IMR-90 (cell line): ENCODE results near the gene TM2D3. TPM values are rescaled to one million over a fixed set of nuclear protein-coding genes. Genes with fewer than 3 reads are reported as not detected.

Source experiments
- ATAC-seq: fragments of 200-7000 bp; cut with Tn5 transposase; 2 replicates; pipeline ENCODE4 v1.9.1; 2020; ENCODE audit warnings: low read depth, mild to moderate bottlenecking, moderate library complexity
- BruUV-seq: library from RNA; stranded (reverse); fragments of 400-500 nt; replicated peaks from 2 replicates; lab custom pipeline; 2021; lab: Mats Ljungman, UMichigan
- CTCF ChIA-PET: fragments of 300-600 bp; formaldehyde crosslinking; extraction: SDS; loops from one replicate; lab custom pipeline; 2021; ENCODE audit warnings: antibody characterized with exemption; lab: Yijun Ruan, JAX
- POLR2A ChIA-PET: fragments of 300-600 bp; sonication (Branson Sonifier 250); formaldehyde crosslinking; loops from one replicate; lab custom pipeline; 2022; ENCODE audit warnings: antibody characterized with exemption; ENCODE audit not compliant: unreplicated experiment; lab: Charles Lee
- DNase-seq: peaks from one replicate; pipeline ENCODE4 v3.0.0; 2013
- H2AFZ ChIP-seq: replicated peaks from 2 replicates; pipeline ENCODE3; 2013; ENCODE audit warnings: low read length, mild to moderate bottlenecking; ENCODE audit not compliant: poor library complexity
- H2AK5ac ChIP-seq: 2 replicates; pipeline ENCODE4 v1.6.1; 2013; ENCODE audit warnings: low read depth, low read length, inconsistent platforms
- H2AK9ac ChIP-seq: replicated peaks from 2 replicates; pipeline ENCODE3; 2013; ENCODE audit warnings: mild to moderate bottlenecking, low read depth, low read length, moderate library complexity; ENCODE audit not compliant: poor library complexity
- H2BK120ac ChIP-seq: 2 replicates; pipeline ENCODE4 v1.6.1; 2013; ENCODE audit warnings: low read depth, low read length, inconsistent platforms
- H2BK15ac ChIP-seq: 3 replicates; pipeline ENCODE4 v1.6.1; 2013; ENCODE audit warnings: low read depth, low read length, inconsistent platforms
- H2BK20ac ChIP-seq: 2 replicates; pipeline ENCODE4 v1.6.1; 2013; ENCODE audit warnings: low read depth, mild to moderate bottlenecking, inconsistent platforms, low read length, moderate library complexity
- H2BK5ac ChIP-seq: 2 replicates; pipeline ENCODE4 v1.6.1; 2013; ENCODE audit warnings: mild to moderate bottlenecking, low read depth, low read length, inconsistent platforms; ENCODE audit not compliant: poor library complexity, severe bottlenecking
- H3K14ac ChIP-seq: replicated peaks from 2 replicates; pipeline ENCODE4 v1.6.1; 2013; ENCODE audit warnings: low read depth, low read length, inconsistent platforms
- H3K18ac ChIP-seq: 2 replicates; pipeline ENCODE4 v1.6.1; 2013; ENCODE audit warnings: low read depth, low read length, control low read depth
- H3K23ac ChIP-seq: 2 replicates; pipeline ENCODE4 v1.6.1; 2013; ENCODE audit warnings: low read depth, low read length, inconsistent platforms
- H3K27ac ChIP-seq: 2 replicates; pipeline ENCODE4 v1.5.1; 2013; ENCODE audit warnings: mild to moderate bottlenecking, control low read depth, low read length; ENCODE audit not compliant: insufficient read depth
- H3K27me3 ChIP-seq: 2 replicates; pipeline ENCODE4 v1.6.1; 2013; ENCODE audit warnings: low read length; ENCODE audit not compliant: control insufficient read depth, insufficient read depth
- H3K36me3 ChIP-seq: 2 replicates; pipeline ENCODE4 v1.6.1; 2013; ENCODE audit warnings: low read length, mixed read lengths; ENCODE audit not compliant: control insufficient read depth, insufficient read depth
- H3K4ac ChIP-seq: 2 replicates; pipeline ENCODE4 v1.6.1; 2013; ENCODE audit warnings: low read depth, low read length, inconsistent platforms
- H3K4me1 ChIP-seq: 2 replicates; pipeline ENCODE4 v1.6.1; 2013; ENCODE audit warnings: low read length, mixed read lengths; ENCODE audit not compliant: control insufficient read depth, insufficient read depth
- H3K4me2 ChIP-seq: 2 replicates; pipeline ENCODE4 v1.6.1; 2013; ENCODE audit warnings: low read depth, mild to moderate bottlenecking, control low read depth, low read length, moderate library complexity
- H3K4me3 ChIP-seq: 2 replicates; pipeline ENCODE4 v1.5.1; 2013; ENCODE audit warnings: low read depth, mild to moderate bottlenecking, control low read depth, low read length, moderate library complexity; ENCODE audit not compliant: insufficient read depth
- H3K56ac ChIP-seq: 2 replicates; pipeline ENCODE4 v1.6.1; 2013; ENCODE audit warnings: low read length, inconsistent platforms; ENCODE audit not compliant: insufficient read depth; ENCODE audit errors: extremely low read depth
- H3K79me1 ChIP-seq, 2 experiments: 2 replicates each; pipeline ENCODE4 v1.6.1; 2013; ENCODE audit warnings: low read length in 2 of 2, inconsistent platforms in 1 of 2, low read depth in 1 of 2
- H3K9ac ChIP-seq: 2 replicates; pipeline ENCODE4 v1.6.1; 2013; ENCODE audit warnings: low read depth, low read length, control low read depth
- H3K9me1 ChIP-seq: 2 replicates; pipeline ENCODE4 v1.6.1; 2013; ENCODE audit warnings: low read length, inconsistent platforms; ENCODE audit not compliant: insufficient read depth
- H3K9me3 ChIP-seq: 2 replicates; pipeline ENCODE4 v1.6.1; 2013; ENCODE audit warnings: low read length; ENCODE audit not compliant: control insufficient read depth, insufficient read depth
- H4K20me1 ChIP-seq: 2 replicates; pipeline ENCODE4 v1.6.1; 2013; ENCODE audit warnings: low read length, inconsistent platforms; ENCODE audit not compliant: insufficient read depth
- H4K5ac ChIP-seq: 2 replicates; pipeline ENCODE4 v1.6.1; 2013; ENCODE audit warnings: mild to moderate bottlenecking, low read depth, low read length, control low read depth
- H4K8ac ChIP-seq, 2 experiments: 2 replicates each; pipeline ENCODE4 v1.6.1; 2013; ENCODE audit warnings: low read depth in 2 of 2, low read length in 2 of 2, control low read depth in 1 of 2, inconsistent platforms in 1 of 2
- H4K91ac ChIP-seq: 2 replicates; pipeline ENCODE4 v1.6.1; 2013; ENCODE audit warnings: low read depth, low read length, inconsistent platforms; ENCODE audit not compliant: insufficient read depth
- MAZ ChIP-seq: IDR thresholded peaks from 2 replicates; pipeline ENCODE4 v1.6.1; 2012; ENCODE audit warnings: low read depth, mild to moderate bottlenecking, low read length, improper control_type of control experiment, moderate library complexity, borderline replicate concordance
- RFX5 ChIP-seq: IDR thresholded peaks from 2 replicates; pipeline ENCODE4 v1.8.0; 2012; ENCODE audit warnings: low read depth, mild to moderate bottlenecking, low read length, moderate library complexity
- WGBS, 2 experiments: methylation state at CpG; one replicate each; pipeline versions ENCODE4 v1.1.5 to v1.1.7; 2013; ENCODE audit warnings: missing lambda C conversion rate in 2 of 2; ENCODE audit not compliant: insufficient read length in 1 of 2; ENCODE audit errors: extremely low coverage in 2 of 2; 5-methylcytosine and 5-hydroxymethylcytosine counted together
- dilution Hi-C: fragments of 300-500 bp; cut with HindIII; formaldehyde crosslinking; loops from one replicate; pipeline ENCODE4 v1.14.3; 2018; ENCODE audit warnings: low sequenced_read_pairs; ENCODE audit not compliant: unreplicated experiment
- in situ Hi-C: fragments of 300-500 bp; cut with MboI; formaldehyde crosslinking; loops from 3 replicates; pipeline ENCODE4 v1.14.3; 2019; ENCODE audit warnings: low sequenced_read_pairs, inconsistent platforms, mixed read lengths
- intact Hi-C: fragments of 100-400 bp; cut with micrococcal nuclease; formaldehyde crosslinking; loops from 2 replicates; pipeline ENCODE4 v1.10.0; 2022
- polyA plus RNA-seq, 3 experiments: library from polyadenylated mRNA; depleted of rRNA; stranded (reverse); fragments of >200 nt; gene quantifications; 2 replicates each; pipeline ENCODE4 v1.2.3, GENCODE V29; 2012; ENCODE audit warnings: low replicate concordance in 1 of 3
- total RNA-seq: library from RNA; depleted of rRNA; stranded (reverse); fragments of >200 nt; gene quantifications from 2 replicates; pipeline ENCODE4 v1.2.3, GENCODE V29; 2012

The TM2D3 gene
- total and polyA plus RNA-seq, 2 of the 4 experiments (the other 2 are of a cell fraction): 27.4 to 34.5 TPM

DNA sequence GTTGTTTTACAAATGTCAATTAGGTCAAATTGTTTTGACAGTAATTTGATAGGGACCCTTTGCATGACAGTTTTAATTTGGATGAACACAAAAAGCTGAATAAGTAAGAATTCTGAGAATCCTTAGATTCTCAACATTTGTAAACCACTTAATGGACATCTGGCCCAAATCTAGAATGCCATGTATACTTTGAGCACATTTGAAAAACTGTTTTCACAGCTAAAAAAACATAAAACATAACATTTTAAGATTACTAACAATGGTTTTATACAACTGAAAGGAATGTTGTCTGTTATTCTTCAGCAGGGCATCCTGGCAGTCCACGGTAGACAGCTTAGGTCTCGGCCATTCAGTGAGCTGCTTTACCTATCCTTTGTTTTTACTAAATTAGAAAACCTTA is 34.5 kb upstream of the TM2D3 start:
- DNase-seq (no peak), ATAC-seq (0 out of 2 replicates have a peak, but pooled peaks have one; percentile 4)
- intact Hi-C loops (no loop called here), in situ Hi-C loops (no loop called here), dilution Hi-C loops (no loop called here)
- Histone ChIP-seq H2BK5ac (peak overlapping the region; percentile 45), H4K20me1 (no peaks in the 10 kb centered on the region), H3K14ac (0 out of 2 replicates have a peak overlapping the region, but pooled peaks have one; percentile 41), H4K91ac (no peak overlapping the region), H3K4ac (no peak overlapping the region), H3K9me1 (peaks cover 14% of the 10 kb centered on the region), H3K56ac (no peak overlapping the region), H3K9me3 (no peaks in the 10 kb centered on the region), H2BK20ac (0 out of 2 replicates have a peak overlapping the region, but pooled peaks have one; percentile 20), H2BK120ac (no peak overlapping the region), H3K79me1 (peaks cover 0 to 13% of the 10 kb centered on the region in 2 experiments; a peak in 3 of 4 replicates), H2BK15ac (no peak overlapping the region), H3K36me3 (peaks cover 10% of the 10 kb centered on the region), H2AFZ (no peak overlapping the region), H2AK5ac (no peak overlapping the region), H3K23ac (no peak overlapping the region), H3K9ac (no peak overlapping the region), H3K4me1 (peaks cover 12% of the 10 kb centered on the region), H3K4me3 (no peak overlapping the region), H3K4me2 (no peak overlapping the region), H3K27ac (peak overlapping the region; percentile 54; the same call in 1 of the 2 replicates), H3K27me3 (no peaks in the 10 kb centered on the region), H2AK9ac (no peak overlapping the region), H4K8ac (no peak overlapping the region), H3K18ac (no peak overlapping the region), H4K5ac (no peak overlapping the region)
- no peak for TF ChIP-seq RFX5
- TF ChIP-seq MAZ: no peak
- BruUV-seq: no TSS peak
- no CpG with 5 or more reads among the region's 2 CpGs for WGBS, 2 experiments
- POLR2A ChIA-PET: no interaction called here
- CTCF ChIA-PET: no interaction called here
